ENCODE measurements around the gene PAK5.

PAK5 gene

GRCh38 chr20:9555781-9556180 is 283.1 kb downstream of the PAK5 start:
- no peaks in the 10 kb centered on the region for H3K4me1 ChIP-seq
- no peak overlapping the region for H3K4me3 ChIP-seq (ENCODE audit: low read depth, low read length)
- H3K9me3 ChIP-seq (ENCODE audit: control insufficient read depth, low read length) = no peaks in the 10 kb centered on the region
- H3K79me2 ChIP-seq = no peaks in the 10 kb centered on the region
- H3K27ac ChIP-seq = no peak overlapping the region
- no peaks in the 10 kb centered on the region for H3K27me3 ChIP-seq (ENCODE audit: control insufficient read depth, insufficient read depth, low read length)
- no peak overlapping the region for H3K9ac ChIP-seq
- no peak overlapping the region for H3K4me2 ChIP-seq (ENCODE audit: low read length)
- H3K36me3 ChIP-seq (ENCODE audit: control insufficient read depth, insufficient read depth, low read length) = no peaks in the 10 kb centered on the region
- no peak for TF ChIP-seq CTCF (IDR thresholded peaks at IDR 0.05)
- no peak overlapping the region for H2AFZ ChIP-seq

- Histone ChIP-seq H2AFZ (no peak overlapping the region), H3K4me2 (ENCODE audit: low read length) (no peak overlapping the region), H3K27ac (no peak overlapping the region), H3K4me1 (no peaks in the 10 kb centered on the region), H3K9ac (no peak overlapping the region), H3K79me2 (no peaks in the 10 kb centered on the region), H3K9me3 (ENCODE audit: control insufficient read depth, low read length) (no peaks in the 10 kb centered on the region), H3K36me3 (ENCODE audit: control insufficient read depth, insufficient read depth, low read length) (no peaks in the 10 kb centered on the region), H3K4me3 (ENCODE audit: low read depth, low read length) (no peak overlapping the region), H3K27me3 (ENCODE audit: control insufficient read depth, insufficient read depth, low read length) (no peaks in the 10 kb centered on the region)
- no peak for TF ChIP-seq CTCF (IDR thresholded peaks at IDR 0.05)
Measured at GRCh38 chr20:9551808-9552550, 286.9 kb downstream of the PAK5 start.

- no peak overlapping the region for H3K27ac ChIP-seq
- no peak for TF ChIP-seq CTCF (IDR thresholded peaks at IDR 0.05)
- no peak overlapping the region for H3K4me3 ChIP-seq (ENCODE audit: low read depth, low read length)
- H3K79me2 ChIP-seq = no peaks in the 10 kb centered on the region
- H3K9me3 ChIP-seq (ENCODE audit: control insufficient read depth, low read length) = no peaks in the 10 kb centered on the region
- no peak overlapping the region for H2AFZ ChIP-seq
- H3K36me3 ChIP-seq (ENCODE audit: control insufficient read depth, insufficient read depth, low read length) = no peaks in the 10 kb centered on the region
- H3K4me2 ChIP-seq (ENCODE audit: low read length) = no peak overlapping the region
- no peaks in the 10 kb centered on the region for H3K27me3 ChIP-seq (ENCODE audit: control insufficient read depth, insufficient read depth, low read length)
- no peak overlapping the region for H3K9ac ChIP-seq
- H3K4me1 ChIP-seq = no peaks in the 10 kb centered on the region
Measured at GRCh38 chr20:9550871-9551270, 288.0 kb downstream of the PAK5 start.

- Histone ChIP-seq H3K9me3 (ENCODE audit: control insufficient read depth, low read length) (no peaks in the 10 kb centered on the region), H3K9ac (no peak overlapping the region), H3K4me2 (ENCODE audit: low read length) (no peak overlapping the region), H3K79me2 (no peaks in the 10 kb centered on the region), H3K27ac (no peak overlapping the region), H3K36me3 (ENCODE audit: control insufficient read depth, insufficient read depth, low read length) (no peaks in the 10 kb centered on the region), H3K27me3 (ENCODE audit: control insufficient read depth, insufficient read depth, low read length) (no peaks in the 10 kb centered on the region), H2AFZ (no peak overlapping the region), H3K4me1 (no peaks in the 10 kb centered on the region), H3K4me3 (ENCODE audit: low read depth, low read length) (no peak overlapping the region)
- no peak for TF ChIP-seq CTCF (IDR thresholded peaks at IDR 0.05)
Measured at GRCh38 chr20:9550283-9550682, 288.6 kb downstream of the PAK5 start.

- no peak overlapping the region for H2AFZ ChIP-seq
- H3K4me3 ChIP-seq (ENCODE audit: low read depth, low read length) = no peak overlapping the region
- H3K27ac ChIP-seq = no peak overlapping the region
- no peaks in the 10 kb centered on the region for H3K79me2 ChIP-seq
- TF ChIP-seq CTCF (IDR thresholded peaks at IDR 0.05) = no peak
- no peaks in the 10 kb centered on the region for H3K36me3 ChIP-seq (ENCODE audit: control insufficient read depth, insufficient read depth, low read length)
- no peak overlapping the region for H3K4me2 ChIP-seq (ENCODE audit: low read length)
- H3K4me1 ChIP-seq = no peaks in the 10 kb centered on the region
- no peaks in the 10 kb centered on the region for H3K9me3 ChIP-seq (ENCODE audit: control insufficient read depth, low read length)
- no peak overlapping the region for H3K9ac ChIP-seq
- H3K27me3 ChIP-seq (ENCODE audit: control insufficient read depth, insufficient read depth, low read length) = no peaks in the 10 kb centered on the region
Measured at GRCh38 chr20:9543214-9543613, 295.7 kb downstream of the PAK5 start.
